H9 (cell line): ENCODE data around the gene DENND6B. TPM values are rescaled to one million over a fixed set of nuclear protein-coding genes. Genes with fewer than 3 reads are reported as not detected.

ENCODE experiments used
- DNase-seq: peaks from one replicate; pipeline ENCODE4 v3.0.0-alpha.2; 2017
- H2AFZ ChIP-seq: one replicate; pipeline ENCODE4 v1.6.1; 2013; ENCODE audit warnings: mild to moderate bottlenecking, low read length, control low read depth, moderate library complexity
- H2AK5ac ChIP-seq: 2 replicates; pipeline ENCODE4 v1.6.1; 2013; ENCODE audit warnings: low read length, control low read depth, mixed read lengths; ENCODE audit not compliant: insufficient read length
- H2BK120ac ChIP-seq: one replicate; pipeline ENCODE4 v1.6.1; 2013; ENCODE audit warnings: low read depth, mild to moderate bottlenecking, low read length, control low read depth, inconsistent platforms; ENCODE audit not compliant: poor library complexity, severe bottlenecking
- H2BK12ac ChIP-seq: 2 replicates; pipeline ENCODE4 v1.6.1; 2013; ENCODE audit warnings: low read length, control low read depth, mixed read lengths, low read depth; ENCODE audit not compliant: insufficient read length
- H2BK15ac ChIP-seq: 2 replicates; pipeline ENCODE4 v1.6.1; 2013; ENCODE audit warnings: low read depth, low read length, control low read depth
- H2BK20ac ChIP-seq: one replicate; pipeline ENCODE4 v1.6.1; 2013; ENCODE audit warnings: low read depth, mild to moderate bottlenecking, low read length, control low read depth, inconsistent platforms; ENCODE audit not compliant: poor library complexity, severe bottlenecking
- H2BK5ac ChIP-seq: 2 replicates; pipeline ENCODE4 v1.6.1; 2013; ENCODE audit warnings: low read length, control low read depth, mixed read lengths; ENCODE audit not compliant: insufficient read length
- H3K14ac ChIP-seq: 2 replicates; pipeline ENCODE4 v1.6.1; 2013; ENCODE audit warnings: low read length, control low read depth; ENCODE audit not compliant: insufficient read depth
- H3K18ac ChIP-seq: 2 replicates; pipeline ENCODE4 v1.6.1; 2013; ENCODE audit warnings: low read depth, mild to moderate bottlenecking, mixed read lengths, low read length, control low read depth; ENCODE audit not compliant: insufficient read length
- H3K23ac ChIP-seq: 2 replicates; pipeline ENCODE4 v1.6.1; 2013; ENCODE audit warnings: low read length, control low read depth, mixed read lengths, low read depth; ENCODE audit not compliant: insufficient read length
- H3K23me2 ChIP-seq: 2 replicates; pipeline ENCODE4 v1.6.1; 2013; ENCODE audit warnings: low read depth, mild to moderate bottlenecking, mixed read lengths, low read length, control low read depth; ENCODE audit not compliant: insufficient read length, poor library complexity, severe bottlenecking
- H3K27ac ChIP-seq: 2 replicates; pipeline ENCODE4 v1.5.1; 2013; ENCODE audit warnings: low read length, control low read depth, mixed read lengths, low read depth; ENCODE audit not compliant: insufficient read length
- H3K27me3 ChIP-seq: 2 replicates; pipeline ENCODE4 v1.6.1; 2013; ENCODE audit warnings: low read length, control low read depth, inconsistent platforms; ENCODE audit not compliant: insufficient read depth
- H3K4ac ChIP-seq: 2 replicates; pipeline ENCODE4 v1.6.1; 2013; ENCODE audit warnings: low read depth, mild to moderate bottlenecking, control low read depth, inconsistent platforms, low read length, moderate library complexity
- H3K4me1 ChIP-seq: 2 replicates; pipeline ENCODE4 v1.6.1; 2013; ENCODE audit warnings: low read length, control low read depth, inconsistent platforms; ENCODE audit not compliant: insufficient read depth
- H3K4me2 ChIP-seq: 2 replicates; pipeline ENCODE4 v1.6.1; 2013; ENCODE audit warnings: low read length, control low read depth, mixed read lengths; ENCODE audit not compliant: insufficient read length, insufficient read depth
- H3K56ac ChIP-seq: 2 replicates; pipeline ENCODE4 v1.6.1; 2013; ENCODE audit warnings: low read depth, mild to moderate bottlenecking, mixed read lengths, low read length, control low read depth; ENCODE audit not compliant: insufficient read length
- H3K79me1 ChIP-seq: 2 replicates; pipeline ENCODE4 v1.6.1; 2013; ENCODE audit warnings: low read depth, mild to moderate bottlenecking, moderate library complexity, low read length, control low read depth, inconsistent platforms; ENCODE audit not compliant: insufficient read depth, poor library complexity, severe bottlenecking
- H3K79me2 ChIP-seq: 2 replicates; pipeline ENCODE4 v1.6.1; 2013; ENCODE audit warnings: low read length, control low read depth, inconsistent platforms; ENCODE audit not compliant: insufficient read depth
- H3K9ac ChIP-seq: 2 replicates; pipeline ENCODE4 v1.6.1; 2013; ENCODE audit warnings: low read length, control low read depth, mixed read lengths; ENCODE audit not compliant: insufficient read length; ENCODE audit errors: extremely low read depth
- H3K9me3 ChIP-seq: one replicate; pipeline ENCODE4 v1.6.1; 2013; ENCODE audit warnings: low read depth, low read length, inconsistent platforms; ENCODE audit not compliant: control insufficient read depth
- H3T11ph ChIP-seq: one replicate; pipeline ENCODE4 v1.6.1; 2013; ENCODE audit warnings: mild to moderate bottlenecking, low read length, control low read depth, inconsistent platforms
- H4K20me1 ChIP-seq: one replicate; pipeline ENCODE4 v1.6.1; 2013; ENCODE audit not compliant: control insufficient read depth, insufficient read length, insufficient read depth
- H4K5ac ChIP-seq: 2 replicates; pipeline ENCODE4 v1.6.1; 2013; ENCODE audit warnings: low read depth, mild to moderate bottlenecking, mixed read lengths, low read length, control low read depth; ENCODE audit not compliant: insufficient read length
- H4K8ac ChIP-seq: replicated peaks from 2 replicates; pipeline ENCODE4 v1.6.1; 2013; ENCODE audit warnings: low read length, control low read depth, mixed read lengths, low read depth; ENCODE audit not compliant: insufficient read length
- H4K91ac ChIP-seq: 2 replicates; pipeline ENCODE4 v1.6.1; 2013; ENCODE audit warnings: low read depth, mild to moderate bottlenecking, moderate library complexity, mixed read lengths, low read length, control low read depth; ENCODE audit not compliant: insufficient read length
- H3K27ac Mint-ChIP-seq, 3 experiments: 2 replicates in 2 of 3; 3 replicates in 1 of 3; pipeline ENCODE4 v1.8.0; 2020 to 2021; ENCODE audit warnings: mixed read lengths in 3 of 3, mild to moderate bottlenecking in 1 of 3, moderate library complexity in 1 of 3
- H3K27me3 Mint-ChIP-seq: 2 replicates; pipeline ENCODE4 v1.8.0; 2021; ENCODE audit warnings: low read depth, mild to moderate bottlenecking, moderate library complexity, mixed read lengths
- H3K36me3 Mint-ChIP-seq, 3 experiments: 2 replicates in 2 of 3; 3 replicates in 1 of 3; pipeline ENCODE4 v1.8.0; 2020 to 2021; ENCODE audit warnings: low read depth in 3 of 3, mixed read lengths in 3 of 3; ENCODE audit not compliant: insufficient read depth in 1 of 3
- H3K4me1 Mint-ChIP-seq, 2 experiments: 2 replicates each; pipeline ENCODE4 v1.8.0; 2020; ENCODE audit warnings: mixed read lengths in 2 of 2
- H3K4me3 Mint-ChIP-seq, 2 experiments: 2 replicates in 1 of 2; 3 replicates in 1 of 2; pipeline ENCODE4 v1.8.0; 2020 to 2021; ENCODE audit warnings: mild to moderate bottlenecking in 2 of 2, mixed read lengths in 2 of 2, moderate library complexity in 1 of 2
- H3K9me3 Mint-ChIP-seq, 2 experiments: 2 replicates in 1 of 2; 3 replicates in 1 of 2; pipeline ENCODE4 v1.8.0; 2020; ENCODE audit warnings: mild to moderate bottlenecking in 2 of 2, mixed read lengths in 2 of 2, moderate library complexity in 1 of 2
- WGBS: extraction: QIAGEN DNeasy Blood & Tissue Kit; methylation state at CpG from one replicate; pipeline ENCODE4 v1.1.7; 2013; ENCODE audit warnings: missing lambda C conversion rate, low lambda C conversion rate, mixed read lengths; ENCODE audit not compliant: insufficient read length; ENCODE audit errors: extremely low coverage; 5-methylcytosine and 5-hydroxymethylcytosine counted together
- total RNA-seq: library from RNA; stranded (reverse); gene quantifications from 2 replicates; pipeline ENCODE4 v1.2.1, GENCODE V29; 2021
- TF ChIP-seq, protein P1 (sequence below): fragments of 200-600 bp; sonication (generic); conservative IDR thresholded peaks from 3 replicates; pipeline ENCODE4 v1.8.0; 2021; ENCODE audit warnings: antibody characterized with exemption, mild to moderate bottlenecking

Gene DENND6B
- total RNA-seq, 1 experiment from 2014 or later = 1.5 TPM

- no CpG with 5 or more reads among the region's 8 CpGs for WGBS
- H3K4me3 Mint-ChIP-seq = 0 out of 5 replicates have a peak overlapping the region, but pooled peaks of 1 of the 2 experiments have one; percentile 40
- Histone ChIP-seq H3K18ac (no peak overlapping the region), H3K9me3 (no peaks in the 10 kb centered on the region), H3K9ac (no peak overlapping the region), H2BK12ac (no peak overlapping the region), H2BK20ac (no peak overlapping the region), H2AFZ (no peak overlapping the region), H2BK15ac (no peak overlapping the region), H3T11ph (no peak overlapping the region), H3K4ac (no peak overlapping the region), H2BK120ac (no peak overlapping the region), H2BK5ac (no peak overlapping the region), H2AK5ac (no peak overlapping the region), H3K79me2 (0 out of 2 replicates have a peak, but pooled peaks cover 3% of the 10 kb centered on the region), H3K56ac (no peak overlapping the region), H3K27me3 (no peaks in the 10 kb centered on the region), H4K5ac (no peak overlapping the region), H3K27ac (no peak overlapping the region), H4K91ac (no peak overlapping the region), H4K8ac (no peak overlapping the region), H3K23me2 (peaks cover 6% of the 10 kb centered on the region), H3K23ac (no peak overlapping the region), H4K20me1 (peaks cover 3% of the 10 kb centered on the region), H3K14ac (no peak overlapping the region), H3K4me2 (no peak overlapping the region), H3K79me1 (peaks cover 9% of the 10 kb centered on the region), H3K4me1 (no peaks in the 10 kb centered on the region)
- TF ChIP-seq, protein P1, sequence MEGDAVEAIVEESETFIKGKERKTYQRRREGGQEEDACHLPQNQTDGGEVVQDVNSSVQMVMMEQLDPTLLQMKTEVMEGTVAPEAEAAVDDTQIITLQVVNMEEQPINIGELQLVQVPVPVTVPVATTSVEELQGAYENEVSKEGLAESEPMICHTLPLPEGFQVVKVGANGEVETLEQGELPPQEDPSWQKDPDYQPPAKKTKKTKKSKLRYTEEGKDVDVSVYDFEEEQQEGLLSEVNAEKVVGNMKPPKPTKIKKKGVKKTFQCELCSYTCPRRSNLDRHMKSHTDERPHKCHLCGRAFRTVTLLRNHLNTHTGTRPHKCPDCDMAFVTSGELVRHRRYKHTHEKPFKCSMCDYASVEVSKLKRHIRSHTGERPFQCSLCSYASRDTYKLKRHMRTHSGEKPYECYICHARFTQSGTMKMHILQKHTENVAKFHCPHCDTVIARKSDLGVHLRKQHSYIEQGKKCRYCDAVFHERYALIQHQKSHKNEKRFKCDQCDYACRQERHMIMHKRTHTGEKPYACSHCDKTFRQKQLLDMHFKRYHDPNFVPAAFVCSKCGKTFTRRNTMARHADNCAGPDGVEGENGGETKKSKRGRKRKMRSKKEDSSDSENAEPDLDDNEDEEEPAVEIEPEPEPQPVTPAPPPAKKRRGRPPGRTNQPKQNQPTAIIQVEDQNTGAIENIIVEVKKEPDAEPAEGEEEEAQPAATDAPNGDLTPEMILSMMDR = no peak
- 0 out of 4 replicates have a peak, but pooled peaks cover 0 to 4% of the 10 kb centered on the region in 2 experiments for H3K4me1 Mint-ChIP-seq
- H3K36me3 Mint-ChIP-seq = peaks cover 0 to 4% (median 2%) of the 10 kb centered on the region in 3 experiments; a peak in 3 of 7 replicates
- no peak for DNase-seq
- H3K27ac Mint-ChIP-seq = peak overlapping the region in 1 of 3 experiments; percentile 55; a peak in 1 of 7 replicates
- H3K27me3 Mint-ChIP-seq = no peaks in the 10 kb centered on the region; the same call in none of the 2 replicates
- no peaks in the 10 kb centered on the region for H3K9me3 Mint-ChIP-seq
These were observed 19.7 kb upstream of the DENND6B start for GRCh38 chr22:50346470-50346869.
